ENCODE data around the gene TPR. TPM values are rescaled to one million over a fixed set of nuclear protein-coding genes. Genes with fewer than 3 reads are reported as not detected.

TPR gene
- total RNA-seq, 1 donor = 68.8 TPM

DNA sequence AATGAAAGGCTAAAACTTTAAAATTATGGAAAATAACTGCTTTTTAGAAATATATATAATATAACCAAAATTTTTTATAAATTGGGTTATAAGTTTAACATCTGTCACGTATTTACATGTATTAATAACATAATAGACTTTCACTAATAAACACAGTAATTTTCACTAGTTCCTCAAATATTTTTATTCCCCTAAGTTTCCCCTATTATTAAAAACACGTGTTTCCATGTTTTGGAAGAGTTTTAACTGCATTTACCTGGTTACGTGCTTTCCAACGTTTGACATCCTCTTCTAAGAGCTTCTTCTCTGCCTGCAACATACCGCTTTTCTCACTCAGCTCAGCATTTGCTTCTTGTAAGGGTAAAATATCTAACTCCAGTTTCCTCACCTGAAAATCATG lies 34.3 kb downstream of the TPR start:
- Histone ChIP-seq H3K27ac (ENCODE audit: low read depth, low read length) (no peak overlapping the region), H3K4me3 (ENCODE audit: insufficient read depth, low read length) (no peak overlapping the region), H4K20me1 (ENCODE audit: insufficient read depth, low read length) (no peaks in the 10 kb centered on the region), H3K27me3 (ENCODE audit: insufficient read depth, low read length) (no peaks in the 10 kb centered on the region), H3K36me3 (ENCODE audit: insufficient read depth, low read length) (peaks cover 83% of the 10 kb centered on the region), H2AFZ (ENCODE audit: low read length) (no peak overlapping the region), H3K4me1 (ENCODE audit: insufficient read depth, low read length) (no peaks in the 10 kb centered on the region), H3K4me2 (ENCODE audit: insufficient read depth, low read length) (no peak overlapping the region), H3K9me3 (ENCODE audit: low read depth, low read length) (no peaks in the 10 kb centered on the region), H3K79me2 (ENCODE audit: insufficient read depth, low read length) (no peaks in the 10 kb centered on the region)
- TF ChIP-seq, protein P1, sequence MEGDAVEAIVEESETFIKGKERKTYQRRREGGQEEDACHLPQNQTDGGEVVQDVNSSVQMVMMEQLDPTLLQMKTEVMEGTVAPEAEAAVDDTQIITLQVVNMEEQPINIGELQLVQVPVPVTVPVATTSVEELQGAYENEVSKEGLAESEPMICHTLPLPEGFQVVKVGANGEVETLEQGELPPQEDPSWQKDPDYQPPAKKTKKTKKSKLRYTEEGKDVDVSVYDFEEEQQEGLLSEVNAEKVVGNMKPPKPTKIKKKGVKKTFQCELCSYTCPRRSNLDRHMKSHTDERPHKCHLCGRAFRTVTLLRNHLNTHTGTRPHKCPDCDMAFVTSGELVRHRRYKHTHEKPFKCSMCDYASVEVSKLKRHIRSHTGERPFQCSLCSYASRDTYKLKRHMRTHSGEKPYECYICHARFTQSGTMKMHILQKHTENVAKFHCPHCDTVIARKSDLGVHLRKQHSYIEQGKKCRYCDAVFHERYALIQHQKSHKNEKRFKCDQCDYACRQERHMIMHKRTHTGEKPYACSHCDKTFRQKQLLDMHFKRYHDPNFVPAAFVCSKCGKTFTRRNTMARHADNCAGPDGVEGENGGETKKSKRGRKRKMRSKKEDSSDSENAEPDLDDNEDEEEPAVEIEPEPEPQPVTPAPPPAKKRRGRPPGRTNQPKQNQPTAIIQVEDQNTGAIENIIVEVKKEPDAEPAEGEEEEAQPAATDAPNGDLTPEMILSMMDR (IDR thresholded peaks at IDR 0.05; ENCODE audit: extremely low read depth, low read depth, low read length) = no peak
- DNase-seq (ENCODE audit: insufficient read length, low spot score, missing footprints) = no peak

DNA sequence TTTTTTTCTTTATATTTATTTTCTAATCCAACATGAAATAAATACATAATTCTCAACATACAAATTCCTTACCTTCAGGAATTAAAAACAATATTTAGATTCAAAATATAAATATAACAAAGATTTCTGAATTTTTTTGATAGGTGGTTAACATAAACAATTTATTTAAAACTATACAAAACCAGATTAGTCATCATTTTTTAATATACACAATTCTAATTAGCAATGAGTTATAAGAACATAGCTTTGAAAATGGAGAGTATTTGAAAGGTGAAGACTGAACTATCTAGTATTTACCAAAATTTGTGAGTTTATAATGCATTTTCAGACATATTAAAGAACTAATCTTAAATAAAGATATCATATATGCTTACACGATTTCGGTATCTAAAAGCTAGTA lies 37.5 kb downstream of the TPR start:
- H3K4me2 ChIP-seq (ENCODE audit: insufficient read depth, low read length) = no peak overlapping the region
- no peak overlapping the region for H3K4me3 ChIP-seq (ENCODE audit: insufficient read depth, low read length)
- H3K27me3 ChIP-seq (ENCODE audit: insufficient read depth, low read length) = no peaks in the 10 kb centered on the region
- H3K36me3 ChIP-seq (ENCODE audit: insufficient read depth, low read length) = peaks cover 88% of the 10 kb centered on the region
- TF ChIP-seq, protein P1 (IDR thresholded peaks at IDR 0.05; ENCODE audit: extremely low read depth, low read depth, low read length) = no peak
- H3K27ac ChIP-seq (ENCODE audit: low read depth, low read length) = no peak overlapping the region
- H3K9me3 ChIP-seq (ENCODE audit: low read depth, low read length) = no peaks in the 10 kb centered on the region
- H3K79me2 ChIP-seq (ENCODE audit: insufficient read depth, low read length) = no peaks in the 10 kb centered on the region
- no peaks in the 10 kb centered on the region for H4K20me1 ChIP-seq (ENCODE audit: insufficient read depth, low read length)
- H2AFZ ChIP-seq (ENCODE audit: low read length) = no peak overlapping the region
- H3K4me1 ChIP-seq (ENCODE audit: insufficient read depth, low read length) = no peaks in the 10 kb centered on the region
- DNase-seq (ENCODE audit: insufficient read length, low spot score, missing footprints) = no peak

DNA sequence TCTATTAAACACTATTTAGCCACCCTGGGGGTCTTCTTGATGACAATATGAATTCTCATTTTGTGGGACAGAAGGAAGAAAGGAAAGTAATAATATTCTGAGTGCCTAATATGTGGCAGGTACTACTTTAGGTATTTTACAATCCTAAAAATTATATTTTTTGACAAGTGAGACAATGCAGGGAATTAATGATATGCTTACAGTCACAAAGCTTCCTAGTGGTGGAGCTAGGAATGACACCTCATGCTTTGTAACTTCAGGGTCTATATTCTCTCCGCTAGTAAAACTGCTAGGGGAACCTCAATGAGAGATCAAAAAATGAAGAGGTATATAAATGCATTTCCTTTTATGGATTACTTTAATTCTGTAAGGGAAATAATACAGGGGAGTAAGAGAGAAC lies 44.3 kb downstream of the TPR start:
- Histone ChIP-seq H2AFZ (ENCODE audit: low read length) (no peak overlapping the region), H3K79me2 (ENCODE audit: insufficient read depth, low read length) (no peaks in the 10 kb centered on the region), H4K20me1 (ENCODE audit: insufficient read depth, low read length) (no peaks in the 10 kb centered on the region), H3K9me3 (ENCODE audit: low read depth, low read length) (no peaks in the 10 kb centered on the region), H3K36me3 (ENCODE audit: insufficient read depth, low read length) (peaks cover 78% of the 10 kb centered on the region), H3K27ac (ENCODE audit: low read depth, low read length) (no peak overlapping the region), H3K4me1 (ENCODE audit: insufficient read depth, low read length) (no peaks in the 10 kb centered on the region), H3K27me3 (ENCODE audit: insufficient read depth, low read length) (no peaks in the 10 kb centered on the region), H3K4me3 (ENCODE audit: insufficient read depth, low read length) (no peak overlapping the region), H3K4me2 (ENCODE audit: insufficient read depth, low read length) (no peak overlapping the region)
- no peak for DNase-seq (ENCODE audit: insufficient read length, low spot score, missing footprints)
- TF ChIP-seq, protein P1 (IDR thresholded peaks at IDR 0.05; ENCODE audit: extremely low read depth, low read depth, low read length) = peak; percentile 44

DNA sequence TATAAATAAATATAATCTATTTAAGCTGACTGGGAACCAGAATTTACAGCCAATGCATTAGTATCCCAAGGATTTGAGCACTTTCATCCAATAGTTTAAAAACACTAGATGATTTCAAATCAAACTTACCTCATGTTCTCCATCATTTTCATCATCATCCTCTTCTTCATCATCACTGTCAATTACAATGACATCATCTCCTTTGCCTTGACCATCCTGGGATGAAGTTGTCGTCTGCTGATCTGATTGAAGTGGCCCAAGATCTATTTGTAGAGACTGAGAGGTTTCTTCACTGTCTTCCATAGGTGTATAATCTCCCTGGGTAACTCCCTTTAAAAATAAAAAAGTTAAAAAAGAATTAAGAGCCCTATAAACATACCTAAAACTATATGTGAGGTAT lies 47.7 kb downstream of the TPR start:
- H3K4me3 ChIP-seq (ENCODE audit: insufficient read depth, low read length) = no peak overlapping the region
- TF ChIP-seq, protein P1 (IDR thresholded peaks at IDR 0.05; ENCODE audit: extremely low read depth, low read depth, low read length) = no peak
- H2AFZ ChIP-seq (ENCODE audit: low read length) = no peak overlapping the region
- no peak for DNase-seq (ENCODE audit: insufficient read length, low spot score, missing footprints)
- peaks cover 68% of the 10 kb centered on the region for H3K36me3 ChIP-seq (ENCODE audit: insufficient read depth, low read length)
- no peaks in the 10 kb centered on the region for H3K9me3 ChIP-seq (ENCODE audit: low read depth, low read length)
- H3K4me2 ChIP-seq (ENCODE audit: insufficient read depth, low read length) = no peak overlapping the region
- H3K79me2 ChIP-seq (ENCODE audit: insufficient read depth, low read length) = no peaks in the 10 kb centered on the region
- H4K20me1 ChIP-seq (ENCODE audit: insufficient read depth, low read length) = no peaks in the 10 kb centered on the region
- no peaks in the 10 kb centered on the region for H3K27me3 ChIP-seq (ENCODE audit: insufficient read depth, low read length)
- no peaks in the 10 kb centered on the region for H3K4me1 ChIP-seq (ENCODE audit: insufficient read depth, low read length)
- H3K27ac ChIP-seq (ENCODE audit: low read depth, low read length) = no peak overlapping the region
